Breast epithelium (tissue), 4 donors: ENCODE measurements around the gene CLGN. TPM values are rescaled to one million over a fixed set of nuclear protein-coding genes. Genes with fewer than 3 reads are reported as not detected.

Experiments used
- DNase-seq, 2 donors: peaks; one replicate each; pipeline ENCODE4 v3.0.0-alpha.2; 2019; ENCODE audit warnings: low spot score in 2 of 2
- H3K27ac ChIP-seq, 2 donors: fragments of 200-600 bp; sonication (generic) in 1 of 2; one replicate each; pipeline ENCODE4 v1.5.1; 2016 to 2019; ENCODE audit warnings: mild to moderate bottlenecking in 1 of 2
- H3K27me3 ChIP-seq, 2 donors: fragments of 200-600 bp; sonication (generic) in 1 of 2; one replicate each; pipeline versions ENCODE4 v1.5.1 to v1.6.0; 2017 to 2019; ENCODE audit warnings: control low read depth in 1 of 2, mild to moderate bottlenecking in 1 of 2
- H3K36me3 ChIP-seq: fragments of 200-600 bp; one replicate; pipeline ENCODE4 v1.5.1; 2019
- H3K4me1 ChIP-seq, 2 donors: fragments of 200-600 bp; sonication (generic); one replicate each; pipeline ENCODE4 v1.5.1; 2016 to 2019; ENCODE audit warnings: control low read depth in 1 of 2
- H3K4me3 ChIP-seq, 3 donors: fragments of 200-600 bp; sonication (generic); 1 replicate in 2 of 3; 2 replicates in 1 of 3; pipeline ENCODE4 v1.5.1; 2016 to 2019; ENCODE audit warnings: mild to moderate bottlenecking in 3 of 3, moderate library complexity in 2 of 3
- H3K9me3 ChIP-seq, 2 donors: fragments of 200-600 bp; sonication (generic) in 1 of 2; one replicate each; pipeline ENCODE4 v1.5.1; 2016 to 2019; ENCODE audit warnings: control low read depth in 1 of 2
- POLR2A ChIP-seq: fragments of 450-650 bp; IDR thresholded peaks from one replicate; pipeline ENCODE4 v1.6.1; 2016; ENCODE audit warnings: antibody characterized with exemption, mild to moderate bottlenecking, moderate library complexity
- POLR2AphosphoS5 ChIP-seq, 3 donors: sonication (generic); formaldehyde crosslinking; IDR thresholded peaks; one replicate each; pipeline ENCODE4 v1.6.1; 2017; ENCODE audit warnings: antibody characterized with exemption in 3 of 3
- intact Hi-C: fragments of 100-400 bp; cut with DNase I; formaldehyde crosslinking; loops from one replicate; pipeline ENCODE4 v1.15.1; 2023; ENCODE audit warnings: low total_unique reads
- total RNA-seq, 3 donors: library from RNA; depleted of rRNA; stranded (reverse); fragments of >200 nt; gene quantifications; one replicate each; pipeline ENCODE4 v1.1.0, GENCODE V29; 2016
- TF ChIP-seq, protein P1 (sequence below), 3 donors: fragments of 450-650 bp; IDR thresholded peaks; one replicate each; pipeline ENCODE4 v1.5.1; 2016 to 2017; ENCODE audit warnings: antibody characterized with exemption in 3 of 3, mild to moderate bottlenecking in 3 of 3, moderate library complexity in 3 of 3

CLGN gene
- total RNA-seq, 3 donors from 2014 or later, result 0.32 to 5.2 (median 1.6) TPM

DNA sequence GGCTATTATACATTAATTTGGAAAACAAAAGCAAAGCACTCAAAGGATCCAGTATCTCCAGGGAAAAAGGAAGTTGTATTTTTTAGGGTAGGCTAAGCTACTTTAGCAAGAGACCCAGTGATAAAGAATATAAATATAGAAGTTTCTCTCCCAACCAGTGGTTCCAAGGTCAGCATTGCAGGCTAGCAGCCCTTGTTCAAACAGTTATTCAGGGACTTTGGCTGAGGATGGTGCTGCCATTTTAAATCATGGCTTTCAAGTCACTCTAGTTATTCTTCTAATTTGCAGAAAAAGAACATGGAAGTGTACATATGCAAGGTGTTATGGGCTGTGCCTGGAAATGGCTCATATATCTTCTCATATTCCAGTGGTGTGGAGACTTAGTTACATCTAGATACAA is 44.7 kb downstream of the CLGN start:
- H3K4me1 ChIP-seq, result no peaks in the 10 kb centered on the region
- H3K9me3 ChIP-seq, result no peaks in the 10 kb centered on the region
- TF ChIP-seq POLR2A (no peak), POLR2AphosphoS5 (IDR thresholded peaks at IDR 0.05) (no peak)
- TF ChIP-seq, protein P1, sequence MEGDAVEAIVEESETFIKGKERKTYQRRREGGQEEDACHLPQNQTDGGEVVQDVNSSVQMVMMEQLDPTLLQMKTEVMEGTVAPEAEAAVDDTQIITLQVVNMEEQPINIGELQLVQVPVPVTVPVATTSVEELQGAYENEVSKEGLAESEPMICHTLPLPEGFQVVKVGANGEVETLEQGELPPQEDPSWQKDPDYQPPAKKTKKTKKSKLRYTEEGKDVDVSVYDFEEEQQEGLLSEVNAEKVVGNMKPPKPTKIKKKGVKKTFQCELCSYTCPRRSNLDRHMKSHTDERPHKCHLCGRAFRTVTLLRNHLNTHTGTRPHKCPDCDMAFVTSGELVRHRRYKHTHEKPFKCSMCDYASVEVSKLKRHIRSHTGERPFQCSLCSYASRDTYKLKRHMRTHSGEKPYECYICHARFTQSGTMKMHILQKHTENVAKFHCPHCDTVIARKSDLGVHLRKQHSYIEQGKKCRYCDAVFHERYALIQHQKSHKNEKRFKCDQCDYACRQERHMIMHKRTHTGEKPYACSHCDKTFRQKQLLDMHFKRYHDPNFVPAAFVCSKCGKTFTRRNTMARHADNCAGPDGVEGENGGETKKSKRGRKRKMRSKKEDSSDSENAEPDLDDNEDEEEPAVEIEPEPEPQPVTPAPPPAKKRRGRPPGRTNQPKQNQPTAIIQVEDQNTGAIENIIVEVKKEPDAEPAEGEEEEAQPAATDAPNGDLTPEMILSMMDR (IDR thresholded peaks at IDR 0.05), result no peak
- no peaks in the 10 kb centered on the region for H3K27me3 ChIP-seq
- H3K36me3 ChIP-seq, result no peaks in the 10 kb centered on the region
- no peak overlapping the region for H3K4me3 ChIP-seq
- no peak overlapping the region for H3K27ac ChIP-seq
- intact Hi-C loops, result no loop called here
- no peak for DNase-seq

DNA sequence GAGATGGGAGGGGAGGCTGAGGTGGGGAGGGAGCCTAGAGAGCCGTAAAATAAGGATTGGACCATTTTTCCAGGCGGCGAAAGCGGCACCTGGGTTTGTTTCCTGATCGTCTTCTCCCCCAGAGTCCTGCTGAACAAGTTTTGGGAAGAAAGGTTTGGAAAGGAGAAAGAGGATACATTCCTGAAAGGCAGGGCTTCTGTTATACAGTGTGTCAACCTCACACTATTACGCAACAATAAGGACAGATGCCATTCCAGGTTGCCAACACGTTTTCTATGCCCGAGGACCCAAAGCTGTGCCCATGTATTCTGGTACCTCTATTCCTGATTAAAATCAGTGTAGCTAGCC is 53.3 kb downstream of the CLGN start:
- intact Hi-C loops, result no loop called here
- TF ChIP-seq, protein P1 (IDR thresholded peaks at IDR 0.05), result no peak
- no peak for TF ChIP-seq POLR2AphosphoS5 (IDR thresholded peaks at IDR 0.05)
- no peak for TF ChIP-seq POLR2A
- H3K4me1 ChIP-seq, result peaks cover 0 to 4% of the 10 kb centered on the region in 2 donors
- DNase-seq, result peak in 1 of 2 donors; percentile 44
- H3K27ac ChIP-seq, result peak overlapping the region; percentile 94 to 96
- H3K36me3 ChIP-seq, result no peaks in the 10 kb centered on the region
- no peaks in the 10 kb centered on the region for H3K9me3 ChIP-seq
- H3K27me3 ChIP-seq, result no peaks in the 10 kb centered on the region
- peak overlapping the region; percentile 73 to 92 (median 80) for H3K4me3 ChIP-seq

DNA sequence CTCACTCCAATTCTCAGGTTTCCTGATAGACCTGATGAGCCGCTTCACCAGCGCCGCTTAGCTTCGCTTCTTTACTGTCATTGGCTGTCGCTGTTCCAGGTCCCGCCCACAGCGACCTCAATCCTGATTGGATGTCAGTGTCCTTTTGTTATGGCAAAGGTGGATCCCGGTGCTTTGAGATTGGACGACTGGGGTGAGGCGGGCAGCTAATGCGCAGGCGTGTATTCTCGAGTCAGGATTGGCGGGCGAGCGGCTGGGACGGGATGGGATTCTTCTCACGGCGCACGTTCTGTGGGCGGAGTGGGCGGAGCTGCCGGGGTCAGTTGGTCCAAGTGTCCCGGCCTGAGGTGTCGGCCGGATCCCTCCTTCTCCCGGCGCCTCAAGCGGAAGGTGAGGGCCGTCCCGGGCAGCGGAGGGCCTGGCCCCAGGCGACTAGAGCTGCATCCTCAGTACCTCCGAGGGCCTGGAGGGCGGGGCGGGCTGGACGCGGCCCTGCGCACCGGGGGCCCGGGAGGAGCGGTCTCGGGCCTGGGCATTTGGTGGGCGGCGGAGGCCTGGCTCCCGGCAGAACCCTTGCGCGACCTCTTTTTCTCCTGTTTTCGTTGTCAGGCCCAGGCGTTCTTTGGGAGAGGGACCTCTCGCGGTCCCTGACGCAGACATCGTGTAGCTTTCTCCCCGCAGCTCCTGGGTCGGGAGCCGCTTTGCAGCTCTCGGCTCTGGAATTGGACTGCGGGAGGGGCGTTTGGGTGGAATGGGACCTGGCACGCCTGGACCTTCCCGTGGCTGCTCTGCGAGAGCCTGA is 53.9 kb downstream of the CLGN start, which contains the start of gene SCOC:
TSS of gene SCOC (plus strand) at position 319 of the 802 bp plus-strand sequence. CDS start 5,525 bp downstream, outside the sequence.
- H3K4me3 ChIP-seq, result peak within 1 kb of the TSS; percentile 73 to 92 (median 80)
- no peaks in the 10 kb centered on the region for H3K27me3 ChIP-seq
- DNase-seq, result peak; percentile 99 to 100
- no peaks in the 10 kb centered on the region for H3K9me3 ChIP-seq
- no peaks in the 10 kb centered on the region for H3K36me3 ChIP-seq
- TF ChIP-seq POLR2AphosphoS5 (IDR thresholded peaks at IDR 0.05), result peak; percentile 52 to 79 (median 62)
- TF ChIP-seq, protein P1 (IDR thresholded peaks at IDR 0.05), result no peak
- peak; percentile 45 for TF ChIP-seq POLR2A
- H3K27ac ChIP-seq, result peak within 1 kb of the TSS; percentile 94 to 96
- H3K4me1 ChIP-seq, result peaks cover 0 to 4% of the 10 kb centered on the region in 2 donors
- intact Hi-C loops, result no loop called here

DNA sequence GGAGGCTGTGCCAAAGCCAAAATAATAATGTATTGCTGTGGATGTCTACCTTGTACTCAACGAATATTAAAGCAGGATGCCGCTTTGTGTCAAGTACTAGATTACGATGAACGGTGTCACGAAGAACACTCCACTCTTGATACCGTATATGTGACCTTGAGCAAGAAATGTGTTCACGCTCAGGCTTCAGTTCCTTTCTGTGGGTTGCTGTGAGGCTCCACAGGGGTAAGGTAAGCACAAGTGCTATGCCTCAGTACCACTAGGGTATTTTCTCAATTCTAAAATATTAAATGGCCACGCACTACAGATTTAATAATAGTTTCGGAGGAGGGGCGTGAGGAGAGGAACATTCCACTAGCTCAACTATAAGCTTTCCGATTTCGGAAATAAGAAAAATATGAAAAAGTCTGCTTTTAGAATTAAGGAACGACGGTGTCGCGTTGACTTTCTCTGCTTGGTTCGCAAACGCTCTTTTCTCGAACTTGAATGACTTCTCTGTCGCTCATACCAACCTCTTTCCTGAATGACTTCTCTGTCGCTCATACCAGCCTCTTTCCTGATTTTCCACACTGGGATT is 54.6 kb downstream of the CLGN start:
- no peak for DNase-seq
- peak overlapping the region; percentile 73 to 92 (median 80) for H3K4me3 ChIP-seq
- peak overlapping the region; percentile 80 to 94 for H3K27ac ChIP-seq
- H3K36me3 ChIP-seq, result no peaks in the 10 kb centered on the region
- H3K9me3 ChIP-seq, result no peaks in the 10 kb centered on the region
- H3K4me1 ChIP-seq, result peaks cover 0 to 4% of the 10 kb centered on the region in 2 donors
- H3K27me3 ChIP-seq, result no peaks in the 10 kb centered on the region
- intact Hi-C loops, result no loop called here
- TF ChIP-seq POLR2AphosphoS5 (IDR thresholded peaks at IDR 0.05), result no peak
- TF ChIP-seq, protein P1 (IDR thresholded peaks at IDR 0.05), result peak; percentile 37 to 44 (median 44)

DNA sequence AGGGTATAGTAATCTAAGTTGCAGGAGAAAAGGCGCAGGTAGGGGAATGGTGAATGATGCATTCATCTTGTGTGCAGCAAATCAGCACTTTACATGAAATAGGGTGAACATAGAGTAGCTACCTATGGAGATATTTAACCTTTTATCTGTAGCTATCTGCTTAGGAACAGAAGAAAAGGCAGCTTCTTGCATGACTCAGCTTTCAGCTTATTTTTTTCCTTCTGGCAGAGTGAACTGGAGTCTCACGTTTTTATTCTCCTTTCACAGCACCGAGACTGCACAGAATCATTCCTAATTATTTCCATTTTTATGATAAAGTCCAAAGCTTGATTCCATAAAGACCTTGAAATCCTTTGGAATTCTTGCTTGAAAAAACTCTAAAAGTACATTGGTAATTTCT is 58.8 kb downstream of the CLGN start:
- no peak for DNase-seq
- H3K9me3 ChIP-seq, result no peaks in the 10 kb centered on the region
- H3K27me3 ChIP-seq, result no peaks in the 10 kb centered on the region
- no peaks in the 10 kb centered on the region for H3K36me3 ChIP-seq
- intact Hi-C loops, result no loop called here
- H3K27ac ChIP-seq, result no peak overlapping the region
- TF ChIP-seq POLR2AphosphoS5 (IDR thresholded peaks at IDR 0.05) (no peak), POLR2A (no peak)
- TF ChIP-seq, protein P1 (IDR thresholded peaks at IDR 0.05), result no peak
- H3K4me1 ChIP-seq, result no peaks in the 10 kb centered on the region
- no peak overlapping the region for H3K4me3 ChIP-seq
